Nephron progenitor cell (in vitro differentiated cells): ENCODE results near the gene RCAN2.

Experiments used
- DNase-seq: peaks from one replicate; pipeline ENCODE4 v3.0.0; 2021
- H3K27ac Mint-ChIP-seq: 2 replicates; pipeline ENCODE4 v1.8.0; 2021; ENCODE audit warnings: mild to moderate bottlenecking, moderate library complexity, mixed read lengths
- H3K27me3 Mint-ChIP-seq: 2 replicates; pipeline ENCODE4 v1.8.0; 2021; ENCODE audit warnings: mild to moderate bottlenecking, low read depth, mixed read lengths; ENCODE audit not compliant: poor library complexity
- H3K36me3 Mint-ChIP-seq: 2 replicates; pipeline ENCODE4 v1.8.0; 2021; ENCODE audit warnings: low read depth, mixed read lengths
- H3K4me1 Mint-ChIP-seq: 2 replicates; pipeline ENCODE4 v1.8.0; 2021; ENCODE audit warnings: mixed read lengths
- H3K4me3 Mint-ChIP-seq: 2 replicates; pipeline ENCODE4 v1.8.0; 2021; ENCODE audit warnings: mild to moderate bottlenecking, moderate library complexity, mixed read lengths
- H3K9me3 Mint-ChIP-seq: 2 replicates; pipeline ENCODE4 v1.8.0; 2021; ENCODE audit warnings: mild to moderate bottlenecking, moderate library complexity, mixed read lengths
- TF ChIP-seq, protein P1 (sequence below): fragments of 200-600 bp; sonication (generic); IDR thresholded peaks from 2 replicates; pipeline ENCODE4 v1.5.0; 2021; ENCODE audit warnings: antibody characterized with exemption

RCAN2 gene

DNA sequence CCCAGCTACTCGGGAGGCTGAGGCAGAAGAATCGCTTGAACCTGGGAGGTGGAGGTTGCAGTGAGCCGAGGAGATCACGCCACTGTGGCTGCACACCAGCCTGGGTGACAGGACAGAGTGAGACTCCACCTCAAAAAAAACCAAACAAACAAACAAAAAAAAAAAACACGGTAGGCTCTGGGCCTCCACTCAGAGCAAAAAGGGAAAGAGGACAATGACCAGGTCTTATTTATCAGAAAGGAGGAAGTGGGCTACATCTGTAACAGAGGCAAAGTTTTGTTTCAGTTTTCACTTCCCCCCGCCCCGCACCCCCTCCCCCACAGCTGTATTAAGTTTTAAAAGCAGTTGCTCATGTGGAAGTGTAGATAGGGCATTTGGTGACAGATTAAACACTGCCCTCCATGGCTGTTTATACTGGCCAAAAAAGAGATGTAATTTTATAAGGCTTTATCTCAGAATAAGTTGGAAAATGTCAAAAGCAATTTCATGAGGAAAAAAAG lies 114.6 kb downstream of the RCAN2 start:
- Mint-ChIP-seq H3K9me3 (no peaks in the 10 kb centered on the region), H3K36me3 (no peaks in the 10 kb centered on the region), H3K27me3 (peaks cover 3% of the 10 kb centered on the region), H3K27ac (no peak overlapping the region), H3K4me3 (no peak overlapping the region), H3K4me1 (no peaks in the 10 kb centered on the region)
- TF ChIP-seq, protein P1, sequence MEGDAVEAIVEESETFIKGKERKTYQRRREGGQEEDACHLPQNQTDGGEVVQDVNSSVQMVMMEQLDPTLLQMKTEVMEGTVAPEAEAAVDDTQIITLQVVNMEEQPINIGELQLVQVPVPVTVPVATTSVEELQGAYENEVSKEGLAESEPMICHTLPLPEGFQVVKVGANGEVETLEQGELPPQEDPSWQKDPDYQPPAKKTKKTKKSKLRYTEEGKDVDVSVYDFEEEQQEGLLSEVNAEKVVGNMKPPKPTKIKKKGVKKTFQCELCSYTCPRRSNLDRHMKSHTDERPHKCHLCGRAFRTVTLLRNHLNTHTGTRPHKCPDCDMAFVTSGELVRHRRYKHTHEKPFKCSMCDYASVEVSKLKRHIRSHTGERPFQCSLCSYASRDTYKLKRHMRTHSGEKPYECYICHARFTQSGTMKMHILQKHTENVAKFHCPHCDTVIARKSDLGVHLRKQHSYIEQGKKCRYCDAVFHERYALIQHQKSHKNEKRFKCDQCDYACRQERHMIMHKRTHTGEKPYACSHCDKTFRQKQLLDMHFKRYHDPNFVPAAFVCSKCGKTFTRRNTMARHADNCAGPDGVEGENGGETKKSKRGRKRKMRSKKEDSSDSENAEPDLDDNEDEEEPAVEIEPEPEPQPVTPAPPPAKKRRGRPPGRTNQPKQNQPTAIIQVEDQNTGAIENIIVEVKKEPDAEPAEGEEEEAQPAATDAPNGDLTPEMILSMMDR, result no peak
- DNase-seq, result no peak

DNA sequence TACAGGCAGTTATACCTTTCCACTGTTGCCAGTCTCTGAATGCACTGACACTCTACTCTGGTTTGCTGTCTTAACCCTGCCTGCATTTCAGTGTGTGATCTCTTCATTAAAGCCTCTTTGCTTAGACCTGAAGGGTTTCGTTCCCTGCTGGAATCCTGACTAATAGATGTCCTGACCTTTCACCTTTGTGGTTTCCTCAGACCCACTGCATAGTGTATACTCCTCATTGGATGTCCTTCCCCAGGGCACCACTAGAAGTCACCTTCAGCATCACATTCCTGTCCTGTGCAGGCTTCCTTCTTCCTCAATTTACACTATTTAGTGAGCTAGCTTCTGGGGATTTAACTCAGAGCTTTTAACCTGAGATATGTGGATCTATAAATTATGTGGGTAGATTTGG lies 120.6 kb downstream of the RCAN2 start:
- Mint-ChIP-seq H3K9me3 (no peaks in the 10 kb centered on the region), H3K36me3 (no peaks in the 10 kb centered on the region), H3K27me3 (peaks cover 3% of the 10 kb centered on the region), H3K27ac (peak overlapping the region; percentile 8), H3K4me3 (no peak overlapping the region), H3K4me1 (peaks cover 6% of the 10 kb centered on the region)
- TF ChIP-seq, protein P1, result no peak
- no peak for DNase-seq

DNA sequence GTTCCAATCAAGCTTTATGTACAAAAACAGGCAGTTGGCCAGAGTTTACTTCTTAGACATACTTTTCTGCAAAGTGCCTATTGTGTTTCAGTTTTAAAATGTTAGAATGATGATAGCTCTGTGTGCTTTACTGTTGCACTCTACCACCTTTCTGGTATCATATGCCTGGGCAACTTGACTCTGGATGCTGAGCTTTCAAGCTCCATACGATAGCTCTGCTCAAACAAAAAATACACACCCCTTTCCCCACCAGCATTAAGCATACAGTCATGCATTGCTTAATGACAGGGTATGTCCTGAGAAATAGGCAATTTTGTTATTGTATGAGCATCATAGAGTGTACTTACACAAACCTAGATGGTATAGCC lies 123.1 kb downstream of the RCAN2 start:
- TF ChIP-seq, protein P1, result no peak
- Mint-ChIP-seq H3K36me3 (no peaks in the 10 kb centered on the region), H3K27ac (no peak overlapping the region), H3K27me3 (peaks cover 6% of the 10 kb centered on the region), H3K4me3 (no peak overlapping the region), H3K4me1 (peaks cover 6% of the 10 kb centered on the region), H3K9me3 (no peaks in the 10 kb centered on the region)
- no peak for DNase-seq

DNA sequence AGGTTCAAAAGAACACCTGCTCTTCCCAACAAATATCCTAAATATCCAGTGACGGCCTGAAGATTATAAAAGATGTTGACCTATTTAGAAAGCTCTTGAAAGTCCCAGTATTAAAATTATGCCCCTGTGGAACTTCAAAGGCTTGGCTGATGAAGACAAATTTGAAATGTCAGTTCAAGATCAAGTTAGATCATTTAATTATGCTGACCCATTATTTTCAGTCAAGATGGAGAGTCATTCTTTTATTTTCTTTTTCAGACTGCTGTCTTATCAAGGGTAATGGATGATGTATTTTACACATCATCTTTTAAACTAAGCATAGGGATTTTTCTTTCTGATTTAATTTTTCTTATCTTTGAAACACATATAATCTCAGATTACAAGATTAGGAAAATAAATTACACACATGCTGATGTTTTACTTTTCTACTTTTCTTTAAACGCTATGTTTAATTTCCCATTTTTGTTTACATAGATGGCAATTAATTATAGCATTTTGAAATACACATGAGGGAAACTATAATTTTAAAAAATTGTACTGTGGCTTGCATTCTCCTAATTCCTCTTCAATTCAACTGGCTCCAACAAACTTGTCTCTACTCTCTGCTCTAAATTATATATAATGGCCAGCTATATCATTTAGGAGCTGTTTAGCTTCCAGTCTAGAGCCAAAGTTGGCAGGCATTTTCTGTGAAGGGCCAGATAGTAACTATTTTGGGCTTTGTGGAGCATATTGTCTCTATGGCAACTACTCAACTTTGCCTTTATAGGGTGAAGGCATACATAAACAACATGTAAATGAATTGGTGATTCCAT lies 123.7 kb downstream of the RCAN2 start:
- Mint-ChIP-seq H3K27me3 (peaks cover 6% of the 10 kb centered on the region), H3K9me3 (no peaks in the 10 kb centered on the region), H3K27ac (no peak overlapping the region), H3K4me1 (peaks cover 6% of the 10 kb centered on the region), H3K4me3 (no peak overlapping the region), H3K36me3 (no peaks in the 10 kb centered on the region)
- TF ChIP-seq, protein P1, result no peak
- DNase-seq, result no peak

DNA sequence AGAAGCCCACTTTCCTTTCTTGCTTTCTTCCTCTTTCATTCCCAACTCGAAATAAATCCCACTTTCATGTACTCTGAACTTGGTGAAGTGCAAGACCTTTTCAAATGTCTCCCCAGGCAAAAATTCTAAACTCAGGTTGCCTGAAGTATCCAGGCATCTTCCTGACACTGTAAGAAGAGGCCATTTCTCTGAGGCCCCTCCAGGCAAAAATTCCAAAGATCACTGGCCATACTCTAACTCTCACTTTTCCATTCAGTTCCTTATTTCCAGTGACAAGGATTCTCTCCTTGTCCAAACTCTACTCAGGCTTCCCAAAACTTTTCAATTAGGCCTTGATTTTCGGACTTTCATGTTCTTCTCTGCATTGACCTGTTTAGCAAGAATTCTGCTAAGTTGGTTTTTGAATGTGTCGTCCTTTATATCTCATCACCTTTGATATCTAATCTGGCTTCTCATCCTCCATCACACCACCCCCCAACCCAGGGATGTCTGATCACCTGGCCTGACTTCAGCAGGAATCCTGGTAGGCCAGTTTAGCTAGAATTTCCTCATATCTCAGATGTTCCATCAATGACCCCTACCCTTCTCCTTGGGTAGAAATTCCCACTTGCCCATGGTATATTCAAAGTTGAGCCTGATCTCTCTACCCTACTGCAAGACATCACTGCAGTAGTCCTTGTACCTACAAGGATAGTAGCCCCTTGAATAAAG lies 124.9 kb downstream of the RCAN2 start:
- no peak for DNase-seq
- TF ChIP-seq, protein P1, result no peak
- peaks cover 6% of the 10 kb centered on the region for H3K4me1 Mint-ChIP-seq
- no peak overlapping the region for H3K27ac Mint-ChIP-seq
- no peaks in the 10 kb centered on the region for H3K36me3 Mint-ChIP-seq
- no peak overlapping the region for H3K4me3 Mint-ChIP-seq
- peaks cover 4% of the 10 kb centered on the region for H3K27me3 Mint-ChIP-seq
- H3K9me3 Mint-ChIP-seq, result no peaks in the 10 kb centered on the region
